ENCODE results near the gene ATOH1.

DNA sequence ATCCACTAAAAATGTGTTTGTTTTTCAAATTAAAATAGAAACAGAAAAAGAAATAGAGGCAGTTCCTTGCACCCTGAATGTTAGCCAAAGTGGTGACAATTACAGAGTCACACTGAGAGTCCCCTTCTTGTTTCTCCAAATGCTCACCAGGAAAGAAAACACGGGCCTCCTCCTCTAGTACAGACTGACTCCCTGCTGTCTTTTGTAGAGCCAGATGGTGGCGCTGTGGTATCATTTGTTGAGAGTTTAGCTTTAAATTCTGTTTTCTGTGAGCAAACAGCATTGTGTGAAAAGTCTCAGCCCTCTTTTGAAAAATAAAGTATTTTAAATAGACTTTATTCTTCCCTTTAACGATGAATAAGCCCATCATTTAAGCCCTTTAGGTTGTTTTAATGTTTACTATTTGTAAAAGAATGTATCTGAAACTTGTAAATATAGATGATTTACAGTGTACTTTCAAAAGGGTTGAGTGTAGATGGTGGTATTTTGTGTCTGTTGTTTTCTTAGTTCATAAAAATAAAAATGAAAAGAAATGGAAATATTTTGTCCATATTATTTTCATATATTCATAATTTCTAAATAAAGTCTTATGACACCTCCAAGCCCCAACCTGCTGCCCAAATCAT, 36.9 kb upstream of the ATOH1 start:
- TF ChIP-seq, protein P1, sequence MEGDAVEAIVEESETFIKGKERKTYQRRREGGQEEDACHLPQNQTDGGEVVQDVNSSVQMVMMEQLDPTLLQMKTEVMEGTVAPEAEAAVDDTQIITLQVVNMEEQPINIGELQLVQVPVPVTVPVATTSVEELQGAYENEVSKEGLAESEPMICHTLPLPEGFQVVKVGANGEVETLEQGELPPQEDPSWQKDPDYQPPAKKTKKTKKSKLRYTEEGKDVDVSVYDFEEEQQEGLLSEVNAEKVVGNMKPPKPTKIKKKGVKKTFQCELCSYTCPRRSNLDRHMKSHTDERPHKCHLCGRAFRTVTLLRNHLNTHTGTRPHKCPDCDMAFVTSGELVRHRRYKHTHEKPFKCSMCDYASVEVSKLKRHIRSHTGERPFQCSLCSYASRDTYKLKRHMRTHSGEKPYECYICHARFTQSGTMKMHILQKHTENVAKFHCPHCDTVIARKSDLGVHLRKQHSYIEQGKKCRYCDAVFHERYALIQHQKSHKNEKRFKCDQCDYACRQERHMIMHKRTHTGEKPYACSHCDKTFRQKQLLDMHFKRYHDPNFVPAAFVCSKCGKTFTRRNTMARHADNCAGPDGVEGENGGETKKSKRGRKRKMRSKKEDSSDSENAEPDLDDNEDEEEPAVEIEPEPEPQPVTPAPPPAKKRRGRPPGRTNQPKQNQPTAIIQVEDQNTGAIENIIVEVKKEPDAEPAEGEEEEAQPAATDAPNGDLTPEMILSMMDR (IDR thresholded peaks at IDR 0.05): peak in 5 of 6 experiments; percentile 31 to 86 (median 84)
- no peak for TF ChIP-seq POLR2A (IDR thresholded peaks at IDR 0.05)
